Small intestine (tissue), 7 donors: ENCODE data around the gene FBXW8. TPM values are rescaled to one million over a fixed set of nuclear protein-coding genes. Genes with fewer than 3 reads are reported as not detected.

Experiments used
- DNase-seq, 2 donors: peaks; one replicate each; pipeline versions ENCODE4 v3.0.0 to v3.0.0-alpha.2; 2013
- FAIRE-seq: peaks from 2 replicates; lab custom pipeline; 2012; peaks lifted over from hg19 to GRCh38; lab: Jason Lieb, UNC
- H3K27ac ChIP-seq, 3 donors: one replicate each; pipeline ENCODE4 v1.5.1; 2013; ENCODE audit warnings: low read length in 2 of 3, mild to moderate bottlenecking in 2 of 3, control low read depth in 1 of 3, inconsistent platforms in 1 of 3, low read depth in 1 of 3, moderate library complexity in 1 of 3
- H3K27me3 ChIP-seq, 3 donors: one replicate each; pipeline ENCODE4 v1.6.1; 2013; ENCODE audit warnings: low read length in 3 of 3, inconsistent platforms in 1 of 3; ENCODE audit not compliant: control insufficient read depth in 3 of 3, insufficient read depth in 3 of 3
- H3K36me3 ChIP-seq, 3 donors: one replicate each; pipeline ENCODE4 v1.6.1; 2013; ENCODE audit warnings: low read length in 3 of 3, inconsistent platforms in 1 of 3, low read depth in 1 of 3, mild to moderate bottlenecking in 1 of 3, moderate library complexity in 1 of 3; ENCODE audit not compliant: control insufficient read depth in 3 of 3, insufficient read depth in 2 of 3
- H3K4me1 ChIP-seq, 3 donors: one replicate each; pipeline ENCODE4 v1.6.1; 2013; ENCODE audit warnings: low read length in 2 of 3, inconsistent platforms in 1 of 3, low read depth in 1 of 3, mild to moderate bottlenecking in 1 of 3, moderate library complexity in 1 of 3; ENCODE audit not compliant: control insufficient read depth in 3 of 3, insufficient read depth in 2 of 3
- H3K4me3 ChIP-seq, 3 donors: one replicate each; pipeline ENCODE4 v1.5.1; 2013; ENCODE audit warnings: low read length in 3 of 3, control low read depth in 1 of 3, inconsistent platforms in 1 of 3, low read depth in 1 of 3, mild to moderate bottlenecking in 1 of 3, moderate library complexity in 1 of 3
- H3K9me3 ChIP-seq, 2 donors: one replicate each; pipeline ENCODE4 v1.6.1; 2013; ENCODE audit warnings: low read depth in 1 of 2, low read length in 1 of 2; ENCODE audit not compliant: control insufficient read depth in 2 of 2, insufficient read depth in 1 of 2
- WGBS, 3 donors: extraction: QIAGEN DNeasy Blood & Tissue Kit; methylation state at CpG; one replicate each; pipeline ENCODE4 v1.1.7; 2013; 5-methylcytosine and 5-hydroxymethylcytosine counted together
- polyA plus RNA-seq, 4 donors: library from polyadenylated mRNA; stranded (reverse) in 3 of 4; unstranded in 1 of 4; fragments of 200-250 nt in 3 of 4; fragments of 120-200 nt in 1 of 4; gene quantifications; one replicate each; pipeline versions ENCODE4 v1.2.1 to v1.2.3, GENCODE V29; 2013
- donor health status: healthy with polysubstance abuse.
- donor health status: control.
- donor health status: control.
- donor health status: Bipolar disorder and iron deficiency.
- donor health status: healthy.

Gene FBXW8
- polyA plus RNA-seq, 4 donors: 1.1 to 13.1 (median 3.5) TPM

DNA sequence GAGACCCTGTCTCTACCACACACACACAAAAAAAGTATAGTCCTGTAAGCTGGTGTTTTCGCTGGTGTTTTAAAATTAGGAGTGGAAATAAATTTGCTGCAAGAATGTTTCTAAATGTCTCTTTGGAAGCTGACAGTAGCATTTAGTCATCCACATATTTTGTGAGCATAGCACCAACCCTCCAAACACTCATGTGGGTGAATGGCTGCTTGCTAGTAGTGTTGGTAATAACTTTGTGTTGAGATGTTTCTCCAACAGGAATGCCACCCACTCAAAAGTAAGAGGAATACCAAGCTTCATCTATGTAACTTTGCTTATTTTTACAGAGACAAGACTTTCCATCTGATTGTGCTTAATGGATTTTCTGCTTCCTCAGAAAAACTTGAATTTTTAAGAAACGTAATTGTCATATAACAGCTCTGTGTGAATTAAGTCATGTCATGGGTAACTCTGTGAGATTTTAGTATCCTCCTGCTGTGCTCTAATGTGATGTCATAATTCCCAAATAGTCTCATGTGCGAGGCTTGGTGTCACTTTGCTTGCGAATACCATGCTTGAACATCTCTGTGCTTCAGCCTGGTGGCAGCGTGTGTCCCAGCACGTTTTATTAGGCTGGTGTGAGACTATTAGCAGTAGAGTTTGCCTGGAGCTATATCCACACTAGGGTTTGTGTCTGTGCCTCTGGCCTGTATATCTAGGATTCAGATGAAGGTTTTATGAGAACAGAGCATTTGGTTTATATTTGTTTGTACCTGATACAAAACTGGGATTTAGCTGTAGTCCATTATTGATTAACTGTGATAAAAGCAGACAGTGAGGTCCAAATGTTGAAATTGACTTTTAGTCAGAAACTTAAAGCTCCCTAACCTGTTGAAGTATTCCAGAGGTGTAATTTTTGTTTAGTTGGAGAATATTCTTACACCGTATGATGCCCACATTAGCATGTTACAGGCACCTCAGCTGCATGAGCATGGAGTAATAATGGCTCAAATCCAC, 80.5 kb downstream of the FBXW8 start:
- FAIRE-seq (no peak), DNase-seq (no peak)
- H3K36me3 ChIP-seq: peaks cover 0 to 26% (median 0%) of the 10 kb centered on the region in 3 donors
- whole genome bisulfite sequencing, 3 donors: 93 to 94% (median 94%) methylated on average over 7 of the region's 7 CpGs
- H3K27me3 ChIP-seq: no peaks in the 10 kb centered on the region
- no peaks in the 10 kb centered on the region for H3K9me3 ChIP-seq
- H3K27ac ChIP-seq: no peak overlapping the region
- no peak overlapping the region for H3K4me3 ChIP-seq
- no peaks in the 10 kb centered on the region for H3K4me1 ChIP-seq

DNA sequence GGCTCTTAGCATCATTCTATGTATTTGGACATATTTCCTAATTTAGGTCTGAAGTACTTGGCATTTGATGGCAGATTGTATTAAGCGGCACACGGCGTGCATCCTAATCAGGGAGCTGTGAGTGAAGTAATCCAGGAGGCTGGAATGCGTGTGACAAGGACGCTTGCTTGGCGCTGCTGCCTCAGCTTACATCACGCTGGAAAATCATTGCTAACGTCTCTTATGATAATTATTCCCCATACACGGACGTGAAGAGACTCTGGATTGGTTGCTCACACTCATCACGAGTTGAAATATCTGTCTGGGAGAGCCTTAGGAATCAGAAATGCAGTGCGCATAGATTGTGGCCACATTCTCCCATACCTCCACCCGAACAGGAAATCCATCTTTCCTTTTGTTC, 85.3 kb downstream of the FBXW8 start:
- Histone ChIP-seq H3K4me1 (no peaks in the 10 kb centered on the region), H3K4me3 (no peak overlapping the region), H3K9me3 (no peaks in the 10 kb centered on the region), H3K27me3 (no peaks in the 10 kb centered on the region), H3K27ac (no peak overlapping the region), H3K36me3 (peaks cover 0 to 28% (median 0%) of the 10 kb centered on the region in 3 donors)
- FAIRE-seq (no peak), DNase-seq (no peak)
- 92 to 94% (median 93%) methylated on average over 13 of the region's 13 CpGs for WGBS, 3 donors

DNA sequence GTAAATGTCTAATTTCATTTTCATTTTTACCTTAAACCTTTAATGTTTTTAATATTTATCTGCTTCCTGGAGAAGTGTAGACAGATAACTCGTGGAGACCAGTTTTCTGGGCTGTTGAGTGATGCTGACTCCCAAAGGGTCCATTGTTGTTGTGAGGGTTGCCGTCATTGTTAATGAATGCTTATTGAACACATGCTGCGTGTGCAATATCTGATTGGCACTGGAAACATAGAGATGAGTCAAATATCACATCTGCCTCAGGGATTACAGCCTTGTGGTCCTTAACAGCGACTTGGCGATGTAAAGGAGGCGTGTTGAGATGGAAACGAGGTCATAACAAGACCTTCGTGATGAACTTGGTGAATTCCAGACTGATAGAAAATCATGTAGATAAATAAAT, 85.9 kb downstream of the FBXW8 start:
- Histone ChIP-seq H3K4me3 (no peak overlapping the region), H3K27me3 (no peaks in the 10 kb centered on the region), H3K27ac (no peak overlapping the region), H3K4me1 (no peaks in the 10 kb centered on the region), H3K9me3 (no peaks in the 10 kb centered on the region), H3K36me3 (peaks cover 0 to 27% (median 0%) of the 10 kb centered on the region in 3 donors)
- 88 to 90% (median 88%) methylated on average over 8 of the region's 8 CpGs for WGBS, 3 donors
- DNase-seq: no peak
- FAIRE-seq: no peak

DNA sequence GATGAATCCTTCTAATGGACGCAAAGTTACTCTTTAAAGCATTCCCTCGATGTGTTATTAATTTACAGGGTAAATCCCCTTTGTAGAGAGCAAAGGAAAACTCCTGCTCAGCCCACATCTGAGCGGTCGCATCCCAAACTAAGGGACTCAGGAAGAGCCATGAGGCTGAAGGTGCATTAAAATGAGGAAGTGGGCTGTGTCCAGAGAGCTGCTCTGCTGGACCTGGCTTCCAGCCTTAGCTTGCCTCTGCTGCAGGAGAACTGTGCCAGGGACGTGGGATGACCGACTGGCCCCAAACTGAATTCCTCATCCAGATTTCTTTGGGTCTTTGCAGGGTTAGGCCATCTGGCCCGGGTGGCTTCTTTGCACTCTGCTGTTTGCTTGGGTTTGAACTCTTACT, 88.3 kb downstream of the FBXW8 start:
- no peak overlapping the region for H3K27ac ChIP-seq
- no peaks in the 10 kb centered on the region for H3K27me3 ChIP-seq
- H3K4me3 ChIP-seq: no peak overlapping the region
- H3K9me3 ChIP-seq: no peaks in the 10 kb centered on the region
- H3K36me3 ChIP-seq: peaks cover 0 to 29% (median 2%) of the 10 kb centered on the region in 3 donors
- no peak for DNase-seq
- no peak for FAIRE-seq
- 91 to 95% (median 94%) methylated on average over 7 of the region's 7 CpGs for WGBS, 3 donors
- no peaks in the 10 kb centered on the region for H3K4me1 ChIP-seq

DNA sequence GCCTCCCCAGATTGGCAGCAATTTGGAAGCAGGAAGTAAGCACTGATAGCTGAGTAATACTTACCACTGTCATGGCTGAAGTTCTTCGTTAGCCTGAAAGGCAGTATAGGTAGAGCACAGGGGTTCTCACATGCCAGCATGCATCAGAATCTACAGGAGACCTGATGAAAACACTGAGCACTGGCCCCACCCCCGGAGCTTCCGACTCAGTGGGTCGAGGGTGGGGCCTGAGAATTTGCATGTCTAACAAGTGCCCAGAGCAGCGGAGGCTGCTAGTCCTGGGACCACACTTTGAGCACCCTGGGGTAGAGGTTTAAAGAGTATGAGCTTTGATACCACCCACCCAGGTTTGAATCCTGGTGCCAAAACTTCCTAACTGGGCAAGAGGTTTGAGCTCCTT, 89.6 kb downstream of the FBXW8 start:
- 80 to 93% (median 82%) methylated on average over 5 of the region's 5 CpGs for WGBS, 3 donors
- FAIRE-seq (no peak), DNase-seq (no peak)
- no peaks in the 10 kb centered on the region for H3K9me3 ChIP-seq
- no peaks in the 10 kb centered on the region for H3K27me3 ChIP-seq
- H3K36me3 ChIP-seq: peaks cover 2 to 34% (median 2%) of the 10 kb centered on the region in 3 donors
- no peak overlapping the region for H3K4me3 ChIP-seq
- no peak overlapping the region for H3K27ac ChIP-seq
- no peaks in the 10 kb centered on the region for H3K4me1 ChIP-seq

DNA sequence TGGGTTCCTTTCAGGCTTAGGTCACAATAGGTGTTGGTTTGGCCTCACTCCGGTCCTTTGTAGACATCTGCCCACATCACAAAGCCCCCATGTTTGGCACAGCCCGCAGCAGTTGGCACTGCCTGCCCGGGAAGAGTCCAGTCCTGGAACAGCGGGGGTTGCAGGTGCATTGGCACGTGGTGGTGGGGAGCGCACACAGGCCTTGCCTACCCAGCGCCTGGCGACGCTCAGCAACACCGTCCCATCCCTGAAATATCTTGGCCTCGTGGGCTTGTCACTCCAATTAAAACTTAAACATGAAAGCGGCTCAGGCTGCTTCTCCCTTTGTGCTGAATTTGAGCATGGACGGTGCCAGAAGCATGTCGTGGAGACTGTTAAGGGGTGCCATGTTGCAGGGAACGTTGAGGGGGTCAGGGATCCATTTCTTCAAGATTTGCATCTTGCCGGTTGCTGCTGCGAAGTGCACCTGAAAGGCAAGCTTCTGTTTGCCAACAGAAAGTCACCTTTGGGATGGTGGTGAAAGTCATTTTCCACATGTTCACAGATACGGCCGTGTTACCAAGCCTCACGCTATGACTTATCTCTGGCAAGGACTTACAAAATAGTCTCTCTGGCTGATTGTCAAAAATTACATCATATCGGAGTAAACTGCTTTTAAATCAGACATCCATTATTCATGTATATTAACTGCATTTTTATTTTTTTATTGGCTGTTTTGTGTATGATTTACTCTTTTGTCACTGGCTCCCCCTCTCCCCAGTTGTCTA, 91.5 kb downstream of the FBXW8 start:
- Histone ChIP-seq H3K4me3 (no peak overlapping the region), H3K36me3 (peaks cover 2 to 42% (median 2%) of the 10 kb centered on the region in 3 donors), H3K27me3 (no peaks in the 10 kb centered on the region), H3K27ac (no peak overlapping the region), H3K4me1 (no peaks in the 10 kb centered on the region), H3K9me3 (no peaks in the 10 kb centered on the region)
- FAIRE-seq (no peak), DNase-seq (no peak)
- WGBS, 3 donors: 86 to 87% (median 86%) methylated on average over 21 of the region's 21 CpGs

DNA sequence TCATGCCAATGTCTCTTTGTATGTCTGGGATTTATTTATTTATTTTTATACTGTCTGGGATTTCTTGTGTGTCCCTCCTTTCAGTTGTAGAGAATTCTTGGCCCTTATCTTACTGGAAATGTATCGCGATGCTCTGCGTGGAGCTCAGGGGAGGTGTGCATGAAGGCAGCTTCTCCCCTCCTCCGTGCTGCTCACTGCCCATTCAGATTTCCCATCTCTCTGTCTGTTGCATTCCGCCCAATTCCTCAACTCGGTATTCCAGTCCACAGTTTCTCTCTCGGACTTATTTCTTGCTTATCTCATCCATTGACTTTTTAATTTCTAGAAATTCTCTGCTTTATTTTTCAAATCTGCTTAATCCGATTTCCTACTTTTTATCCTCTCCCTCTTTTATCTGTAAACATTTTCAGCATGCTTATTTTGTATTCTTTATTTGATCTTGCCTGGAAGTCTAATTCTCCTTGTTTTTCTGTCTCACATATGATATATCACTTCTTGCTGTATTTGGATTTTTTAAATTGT, 93.2 kb downstream of the FBXW8 start:
- no peaks in the 10 kb centered on the region for H3K27me3 ChIP-seq
- H3K4me3 ChIP-seq: no peak overlapping the region
- no peak overlapping the region for H3K27ac ChIP-seq
- peaks cover 2 to 39% (median 2%) of the 10 kb centered on the region in 3 donors for H3K36me3 ChIP-seq
- 94 to 98% (median 96%) methylated on average over 8 of the region's 8 CpGs for WGBS, 3 donors
- FAIRE-seq (no peak), DNase-seq (no peak)
- no peaks in the 10 kb centered on the region for H3K9me3 ChIP-seq
- no peaks in the 10 kb centered on the region for H3K4me1 ChIP-seq

DNA sequence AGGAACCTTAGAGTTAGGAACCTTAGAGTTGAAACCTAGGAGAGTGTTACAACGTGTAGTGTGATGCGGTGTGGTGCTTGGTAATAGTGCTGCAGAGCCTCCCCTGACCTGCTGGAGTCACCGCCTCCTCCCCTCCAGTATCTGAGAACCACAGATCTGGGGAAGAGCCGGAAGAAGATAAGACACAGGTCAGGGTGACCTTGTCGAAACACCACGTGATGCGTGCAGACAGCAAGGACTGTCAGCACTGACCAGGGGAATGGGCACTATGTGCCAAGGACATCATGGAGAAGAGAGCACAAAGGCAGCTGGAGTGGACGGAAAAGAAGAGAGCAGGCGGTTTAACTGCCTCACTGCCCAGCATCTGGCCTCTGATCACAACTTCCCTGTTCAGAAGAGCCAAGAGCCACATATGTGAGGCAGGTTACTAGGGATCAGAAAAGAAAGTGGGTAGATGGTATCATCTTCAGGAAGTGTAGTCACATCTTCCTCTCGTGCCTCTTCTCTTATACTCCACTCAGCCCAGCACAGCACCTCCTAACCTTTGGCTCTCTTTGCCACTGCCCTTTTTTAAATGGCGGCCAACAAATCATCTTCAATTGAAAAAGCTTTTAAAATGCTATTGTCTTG, 94.8 kb downstream of the FBXW8 start:
- WGBS, 3 donors: 90 to 93% (median 90%) methylated on average over 11 of the region's 11 CpGs
- no peak overlapping the region for H3K27ac ChIP-seq
- peaks cover 2 to 37% (median 2%) of the 10 kb centered on the region in 3 donors for H3K36me3 ChIP-seq
- H3K27me3 ChIP-seq: no peaks in the 10 kb centered on the region
- H3K4me1 ChIP-seq: no peaks in the 10 kb centered on the region
- H3K9me3 ChIP-seq: no peaks in the 10 kb centered on the region
- no peak overlapping the region for H3K4me3 ChIP-seq
- DNase-seq (no peak), FAIRE-seq (no peak)
